Skeletal muscle satellite cell (primary cell): ENCODE data around the gene KCNMB1.

Experiments used
- H3K27me3 ChIP-seq: 2 replicates; pipeline ENCODE4 v1.7.0; 2013; ENCODE audit warnings: low read length; ENCODE audit not compliant: control insufficient read depth, insufficient read depth
- H3K36me3 ChIP-seq: 2 replicates; pipeline ENCODE4 v1.7.0; 2013; ENCODE audit warnings: mild to moderate bottlenecking, control low read depth, low read length; ENCODE audit not compliant: insufficient read depth
- H3K4me1 ChIP-seq: 2 replicates; pipeline ENCODE4 v1.7.0; 2013; ENCODE audit warnings: low read length; ENCODE audit not compliant: control insufficient read depth, insufficient read depth
- H3K4me2 ChIP-seq: 2 replicates; pipeline ENCODE4 v1.7.0; 2013; ENCODE audit warnings: mild to moderate bottlenecking, low read length
- H3K4me3 ChIP-seq: 2 replicates; pipeline ENCODE4 v1.7.0; 2013; ENCODE audit warnings: low read length
- H3K9ac ChIP-seq: 2 replicates; pipeline ENCODE4 v1.7.0; 2013; ENCODE audit warnings: mild to moderate bottlenecking, low read depth, low read length, moderate library complexity
- H3K9me3 ChIP-seq: replicated peaks from 2 replicates; pipeline ENCODE4 v1.7.0; 2013; ENCODE audit warnings: mild to moderate bottlenecking, control low read depth, low read length

Gene KCNMB1

DNA sequence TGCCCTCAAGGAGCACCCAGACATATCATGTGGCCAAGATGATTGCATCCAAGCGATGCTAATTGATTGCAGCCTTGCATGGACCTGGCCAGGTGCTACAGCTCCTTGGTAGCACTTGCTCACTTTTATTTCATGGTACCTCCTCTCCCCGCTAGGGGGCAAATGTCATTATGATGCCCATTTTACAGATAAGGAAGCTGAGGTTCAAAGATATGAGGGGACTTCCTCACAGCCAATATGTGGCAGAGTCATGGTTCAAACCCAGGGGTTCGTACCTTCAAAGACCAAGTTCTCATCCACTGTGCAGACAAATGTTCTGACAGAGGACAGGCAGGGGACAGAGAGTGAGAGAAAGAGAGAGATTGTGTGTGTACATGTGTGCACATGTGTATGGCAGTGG is 21.9 kb upstream of the KCNMB1 start:
- Histone ChIP-seq H3K9ac (no peak overlapping the region), H3K36me3 (no peaks in the 10 kb centered on the region), H3K4me3 (no peak overlapping the region), H3K4me1 (no peaks in the 10 kb centered on the region), H3K9me3 (no peaks in the 10 kb centered on the region), H3K4me2 (no peak overlapping the region), H3K27me3 (no peaks in the 10 kb centered on the region)

- Histone ChIP-seq H3K9me3 (no peaks in the 10 kb centered on the region), H3K36me3 (no peaks in the 10 kb centered on the region), H3K4me3 (no peak overlapping the region), H3K27me3 (no peaks in the 10 kb centered on the region), H3K4me1 (no peaks in the 10 kb centered on the region), H3K4me2 (no peak overlapping the region), H3K9ac (no peak overlapping the region)
These were observed 21.2 kb upstream of the KCNMB1 start for GRCh38 chr5:170410401-170410800.

DNA sequence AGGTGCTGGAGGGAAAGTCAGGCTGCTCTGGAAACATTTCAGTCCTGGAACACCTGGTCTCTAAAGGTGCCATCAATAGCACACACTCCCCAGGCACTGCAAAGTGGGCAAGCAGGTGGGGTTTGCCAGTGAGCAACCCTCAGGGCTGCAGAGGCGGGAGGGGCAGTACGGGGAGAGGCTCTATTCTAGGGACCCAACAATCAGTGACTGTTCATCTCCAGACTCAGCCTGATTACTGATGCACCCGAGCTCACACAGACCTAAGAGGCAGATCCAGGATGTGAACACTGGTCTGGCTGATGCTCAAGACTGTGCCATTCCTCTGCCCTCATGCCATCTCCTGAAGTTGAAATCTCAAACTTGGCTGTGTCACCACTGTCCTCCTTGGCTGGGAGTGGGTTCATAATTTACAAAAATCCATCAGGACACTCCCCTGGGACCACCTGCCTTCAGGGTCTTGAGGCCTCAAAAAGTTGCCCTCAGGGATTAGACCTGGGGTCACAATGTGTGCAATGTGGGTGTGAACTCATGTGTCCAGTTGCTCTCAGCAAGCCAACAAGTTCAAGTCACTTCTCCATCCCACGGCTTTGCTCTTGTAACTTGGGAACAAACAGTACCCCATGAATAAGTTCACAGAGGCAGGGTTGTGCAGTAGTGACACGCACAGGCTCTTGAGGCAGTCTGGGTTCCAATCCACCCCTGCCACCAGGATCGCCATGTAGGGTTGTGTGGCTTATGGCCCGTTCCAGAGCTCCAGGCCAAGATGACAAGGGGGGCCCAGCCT is 19.9 kb upstream of the KCNMB1 start:
- Histone ChIP-seq H3K36me3 (no peaks in the 10 kb centered on the region), H3K9ac (no peak overlapping the region), H3K9me3 (no peaks in the 10 kb centered on the region), H3K4me2 (no peak overlapping the region), H3K4me3 (no peak overlapping the region), H3K27me3 (no peaks in the 10 kb centered on the region), H3K4me1 (no peaks in the 10 kb centered on the region)

- Histone ChIP-seq H3K4me1 (no peaks in the 10 kb centered on the region), H3K4me2 (no peak overlapping the region), H3K9me3 (no peaks in the 10 kb centered on the region), H3K4me3 (no peak overlapping the region), H3K9ac (no peak overlapping the region), H3K36me3 (no peaks in the 10 kb centered on the region), H3K27me3 (peaks cover 4% of the 10 kb centered on the region)
These were observed 19.1 kb upstream of the KCNMB1 start for GRCh38 chr5:170408226-170408625.

GRCh38 chr5:170407062-170407461 is 17.9 kb upstream of the KCNMB1 start:
- Histone ChIP-seq H3K4me2 (no peak overlapping the region), H3K4me3 (no peak overlapping the region), H3K9me3 (no peaks in the 10 kb centered on the region), H3K27me3 (peaks cover 7% of the 10 kb centered on the region), H3K9ac (no peak overlapping the region), H3K36me3 (no peaks in the 10 kb centered on the region), H3K4me1 (no peaks in the 10 kb centered on the region)

DNA sequence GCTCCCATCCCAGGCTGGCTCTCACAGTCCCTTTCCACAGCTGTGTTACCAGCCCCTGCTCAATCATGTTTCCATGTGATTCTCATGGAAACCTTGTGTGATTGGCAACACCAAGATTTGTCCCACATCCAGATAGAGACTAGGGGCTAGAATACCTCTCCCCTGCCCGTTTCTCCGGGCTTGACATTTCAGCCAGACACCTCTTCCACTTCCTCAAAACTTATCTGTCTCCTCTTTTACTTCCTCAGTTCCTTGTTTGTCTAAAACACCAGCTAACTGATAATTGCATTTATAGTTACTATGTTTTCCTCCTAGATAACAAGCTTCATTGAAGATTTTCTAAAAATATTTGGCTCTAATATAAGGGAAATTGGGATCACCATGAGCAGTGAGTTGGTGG is 16.6 kb upstream of the KCNMB1 start:
- H3K4me1 ChIP-seq, result no peaks in the 10 kb centered on the region
- no peak overlapping the region for H3K4me3 ChIP-seq
- H3K27me3 ChIP-seq, result peaks cover 7% of the 10 kb centered on the region
- H3K9ac ChIP-seq, result no peak overlapping the region
- H3K4me2 ChIP-seq, result no peak overlapping the region
- H3K36me3 ChIP-seq, result no peaks in the 10 kb centered on the region
- no peaks in the 10 kb centered on the region for H3K9me3 ChIP-seq

- no peaks in the 10 kb centered on the region for H3K4me1 ChIP-seq
These were observed 15.2 kb upstream of the KCNMB1 start for GRCh38 chr5:170404398-170404797.

GRCh38 chr5:170403675-170404074 is 14.5 kb upstream of the KCNMB1 start:
- no peaks in the 10 kb centered on the region for H3K9me3 ChIP-seq
- H3K9ac ChIP-seq, result no peak overlapping the region
- no peaks in the 10 kb centered on the region for H3K4me1 ChIP-seq
- no peak overlapping the region for H3K4me2 ChIP-seq
- H3K36me3 ChIP-seq, result no peaks in the 10 kb centered on the region
- no peak overlapping the region for H3K4me3 ChIP-seq
- peaks cover 7% of the 10 kb centered on the region for H3K27me3 ChIP-seq

More at GRCh38 chr5:170404398-170404797, 15.2 kb upstream of the KCNMB1 start:
- no peak overlapping the region for H3K4me2 ChIP-seq
- H3K9ac ChIP-seq, result no peak overlapping the region
- H3K27me3 ChIP-seq, result peaks cover 7% of the 10 kb centered on the region
- H3K9me3 ChIP-seq, result no peaks in the 10 kb centered on the region
- H3K36me3 ChIP-seq, result no peaks in the 10 kb centered on the region
- no peak overlapping the region for H3K4me3 ChIP-seq

GRCh38 chr5:170402508-170402907 is 13.3 kb upstream of the KCNMB1 start:
- no peaks in the 10 kb centered on the region for H3K9me3 ChIP-seq
- no peaks in the 10 kb centered on the region for H3K4me1 ChIP-seq
- H3K4me2 ChIP-seq, result no peak overlapping the region
- peaks cover 7% of the 10 kb centered on the region for H3K27me3 ChIP-seq
- H3K9ac ChIP-seq, result no peak overlapping the region
- H3K36me3 ChIP-seq, result no peaks in the 10 kb centered on the region
- H3K4me3 ChIP-seq, result no peak overlapping the region

DNA sequence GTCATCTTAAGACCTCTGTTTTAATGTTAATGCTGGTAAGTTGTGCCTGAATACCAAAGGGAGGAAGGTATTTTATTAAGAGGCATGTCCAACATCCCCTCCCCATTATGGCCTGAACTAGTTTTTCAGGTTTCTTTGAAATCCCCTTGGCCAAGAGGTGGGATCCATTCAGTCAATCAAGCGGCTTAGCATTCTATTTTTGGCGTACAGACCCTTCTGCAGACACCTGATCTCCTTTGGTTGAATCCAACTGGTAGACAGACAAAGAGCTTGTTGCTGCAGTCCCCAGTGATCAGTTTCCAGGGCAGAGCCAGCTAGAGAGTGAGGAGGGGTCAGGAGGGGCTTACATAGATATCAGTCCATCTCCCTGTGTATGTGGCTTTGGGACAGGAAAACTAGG is 7.9 kb upstream of the KCNMB1 start:
- H3K4me2 ChIP-seq, result no peak overlapping the region

DNA sequence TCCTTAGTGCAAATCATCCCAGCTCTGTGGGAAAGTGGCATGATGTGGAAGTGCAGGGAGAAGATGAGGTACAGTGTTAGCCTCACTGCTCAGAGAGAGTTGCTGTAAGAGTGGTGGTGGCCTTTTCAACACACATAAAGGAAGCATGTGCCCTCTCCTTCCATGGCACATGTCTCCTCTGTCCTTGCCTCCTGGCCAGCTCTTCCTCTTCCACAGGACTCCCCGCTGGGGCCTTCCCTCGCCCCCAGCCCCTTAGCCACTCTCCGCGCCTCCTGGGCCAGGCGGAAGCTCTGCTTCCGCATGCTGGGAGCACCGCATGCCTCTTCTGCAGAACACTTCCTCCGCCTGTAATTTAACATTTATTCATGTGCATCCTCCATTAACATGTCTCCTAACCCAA is 4.8 kb upstream of the KCNMB1 start:
- Histone ChIP-seq H3K27me3 (no peaks in the 10 kb centered on the region), H3K4me3 (no peak overlapping the region), H3K9me3 (no peaks in the 10 kb centered on the region), H3K9ac (no peak overlapping the region), H3K4me2 (no peak overlapping the region), H3K36me3 (no peaks in the 10 kb centered on the region), H3K4me1 (no peaks in the 10 kb centered on the region)

More for the DNA sequence above, 7.9 kb upstream of the KCNMB1 start:
- Histone ChIP-seq H3K27me3 (no peaks in the 10 kb centered on the region), H3K4me3 (no peak overlapping the region), H3K4me1 (no peaks in the 10 kb centered on the region), H3K36me3 (no peaks in the 10 kb centered on the region), H3K9me3 (no peaks in the 10 kb centered on the region), H3K9ac (no peak overlapping the region)

DNA sequence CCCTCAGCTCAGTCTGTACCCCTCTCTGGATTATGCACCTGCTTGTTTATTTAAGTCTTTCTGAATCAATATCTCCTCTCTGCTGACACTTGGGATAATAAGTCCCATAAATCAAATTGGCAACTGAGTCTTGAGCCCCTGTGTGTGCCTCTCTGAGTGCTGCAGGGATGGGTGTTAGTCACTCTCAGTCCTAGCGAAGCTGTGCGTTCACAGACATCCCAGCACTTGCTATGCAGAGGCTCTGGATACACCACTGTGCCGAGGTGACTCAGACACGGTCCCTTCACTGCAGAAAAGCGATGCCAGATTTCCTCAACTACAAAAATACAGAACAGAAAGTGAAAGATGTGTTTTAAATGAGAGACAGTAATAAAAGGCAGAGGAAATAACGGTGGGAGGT is 4.1 kb upstream of the KCNMB1 start:
- no peaks in the 10 kb centered on the region for H3K27me3 ChIP-seq
- no peaks in the 10 kb centered on the region for H3K9me3 ChIP-seq
- H3K4me1 ChIP-seq, result no peaks in the 10 kb centered on the region
- no peaks in the 10 kb centered on the region for H3K36me3 ChIP-seq
- no peak overlapping the region for H3K9ac ChIP-seq
- no peak overlapping the region for H3K4me2 ChIP-seq
- H3K4me3 ChIP-seq, result no peak overlapping the region
